ENCODE measurements around the gene GPRIN1.

DNA sequence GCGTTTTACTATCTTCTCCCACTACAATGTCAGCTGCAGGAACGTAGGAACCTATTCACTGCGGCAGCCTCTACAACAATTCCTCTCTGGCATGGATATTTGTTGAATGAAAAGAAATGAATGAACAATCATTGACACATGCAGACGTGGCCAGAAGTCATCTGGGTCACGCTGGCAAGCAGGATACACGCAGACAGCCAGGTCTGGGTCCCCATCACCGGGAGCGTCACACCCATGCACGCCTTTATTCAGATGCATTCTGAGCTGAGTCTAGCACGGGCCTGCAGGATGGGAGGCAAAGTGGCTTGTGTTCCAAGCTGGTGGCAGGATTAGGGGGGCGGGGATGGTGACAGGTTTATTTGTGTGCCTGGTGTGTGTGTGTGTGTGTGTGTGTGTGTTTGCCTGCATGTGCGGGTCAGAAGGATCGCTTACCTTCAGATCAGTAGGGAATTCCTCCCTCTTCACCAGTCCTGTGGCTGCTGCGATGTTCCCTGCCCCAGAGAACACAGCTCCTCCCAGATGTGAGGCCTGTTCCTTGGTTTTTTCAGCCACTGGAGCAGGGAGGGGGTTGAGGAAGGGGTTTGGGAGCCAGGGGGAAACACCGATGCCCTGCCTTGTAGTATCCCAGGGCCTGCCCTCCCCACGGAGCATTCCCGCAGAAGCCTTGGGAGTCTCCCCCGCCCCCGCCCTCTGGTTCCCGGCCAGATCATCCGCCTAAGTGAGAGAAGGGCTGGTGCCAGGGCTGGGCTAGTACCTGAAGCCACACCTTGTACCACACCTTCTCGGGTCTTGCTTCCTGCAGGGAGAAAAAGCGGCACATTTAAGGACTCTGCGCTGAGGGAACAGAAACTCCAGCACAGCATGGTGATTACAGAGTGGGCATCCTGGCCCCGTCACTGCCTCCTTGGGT, 16.3 kb upstream of the GPRIN1 start:
- TF ChIP-seq, protein P1, sequence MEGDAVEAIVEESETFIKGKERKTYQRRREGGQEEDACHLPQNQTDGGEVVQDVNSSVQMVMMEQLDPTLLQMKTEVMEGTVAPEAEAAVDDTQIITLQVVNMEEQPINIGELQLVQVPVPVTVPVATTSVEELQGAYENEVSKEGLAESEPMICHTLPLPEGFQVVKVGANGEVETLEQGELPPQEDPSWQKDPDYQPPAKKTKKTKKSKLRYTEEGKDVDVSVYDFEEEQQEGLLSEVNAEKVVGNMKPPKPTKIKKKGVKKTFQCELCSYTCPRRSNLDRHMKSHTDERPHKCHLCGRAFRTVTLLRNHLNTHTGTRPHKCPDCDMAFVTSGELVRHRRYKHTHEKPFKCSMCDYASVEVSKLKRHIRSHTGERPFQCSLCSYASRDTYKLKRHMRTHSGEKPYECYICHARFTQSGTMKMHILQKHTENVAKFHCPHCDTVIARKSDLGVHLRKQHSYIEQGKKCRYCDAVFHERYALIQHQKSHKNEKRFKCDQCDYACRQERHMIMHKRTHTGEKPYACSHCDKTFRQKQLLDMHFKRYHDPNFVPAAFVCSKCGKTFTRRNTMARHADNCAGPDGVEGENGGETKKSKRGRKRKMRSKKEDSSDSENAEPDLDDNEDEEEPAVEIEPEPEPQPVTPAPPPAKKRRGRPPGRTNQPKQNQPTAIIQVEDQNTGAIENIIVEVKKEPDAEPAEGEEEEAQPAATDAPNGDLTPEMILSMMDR (IDR thresholded peaks at IDR 0.05), result no peak
- no peak for TF ChIP-seq POLR2A (IDR thresholded peaks at IDR 0.05)

All from Peyer's patch (tissue), 4 donors.